K562 (cell line): ENCODE results near the gene GZMM. TPM values are rescaled to one million over a fixed set of nuclear protein-coding genes. Genes with fewer than 3 reads are reported as not detected.

Experiments
- ADNP ChIP-seq: fragments of 200-800 bp; sonication (Bioruptor generic); IDR thresholded peaks from 2 replicates; pipeline ENCODE4 v1.6.1; 2016; ENCODE audit warnings: missing genetic modification characterization, missing compliant biosample characterization
- BCOR ChIP-seq: fragments of 450-650 bp; IDR thresholded peaks from 2 replicates; pipeline ENCODE4 v1.6.1; 2016
- CBX3 ChIP-seq, 2 experiments: IDR thresholded peaks; 1 replicate in 1 of 2; 2 replicates in 1 of 2; pipeline ENCODE4 v1.6.1; 2012; ENCODE audit warnings: inconsistent platforms in 2 of 2, low read length in 2 of 2, borderline replicate concordance in 1 of 2, control low read depth in 1 of 2
- CHAMP1 ChIP-seq: fragments of 450-650 bp; IDR thresholded peaks from 2 replicates; pipeline ENCODE4 v1.6.1; 2016; ENCODE audit warnings: mild to moderate bottlenecking
- EP400 ChIP-seq: fragments of 450-650 bp; IDR thresholded peaks from 2 replicates; pipeline ENCODE4 v1.6.1; 2017; ENCODE audit warnings: antibody characterized with exemption, mild to moderate bottlenecking, moderate library complexity
- GMEB1 ChIP-seq: fragments of 250-450 bp; sonication (Bioruptor Pico); IDR thresholded peaks from 2 replicates; pipeline ENCODE4 v1.4.0; 2020; ENCODE audit warnings: mild to moderate bottlenecking
- HDAC1 ChIP-seq, 2 experiments: fragments of 450-650 bp; IDR thresholded peaks; 2 replicates each; pipeline ENCODE4 v1.6.1; 2016 to 2017; ENCODE audit warnings: inconsistent platforms in 1 of 2, mild to moderate bottlenecking in 1 of 2, moderate library complexity in 1 of 2
- KDM1A ChIP-seq, 2 experiments: fragments of 450-650 bp; IDR thresholded peaks; 2 replicates each; pipeline ENCODE4 v1.6.1; 2016; ENCODE audit warnings: mild to moderate bottlenecking in 2 of 2
- PTBP1 ChIP-seq: fragments of 200-400 bp; formaldehyde crosslinking; IDR thresholded peaks from 2 replicates; pipeline ENCODE4 v1.6.1; 2017; ENCODE audit warnings: low read depth, low read length
- PYGO2 ChIP-seq: fragments of 450-650 bp; IDR thresholded peaks from 2 replicates; pipeline ENCODE4 v1.6.1; 2016; ENCODE audit warnings: mild to moderate bottlenecking, missing genetic modification characterization, moderate library complexity, missing compliant biosample characterization
- SMARCA5 ChIP-seq: fragments of 450-650 bp; IDR thresholded peaks from 2 replicates; pipeline ENCODE4 v1.6.1; 2016
- SNRNP70 ChIP-seq: fragments of 200-400 bp; formaldehyde crosslinking; optimal IDR thresholded peaks from 2 replicates; pipeline ENCODE3; 2017; ENCODE audit warnings: low read depth, low read length
- TBL1XR1 ChIP-seq, 2 experiments: IDR thresholded peaks; 2 replicates each; pipeline ENCODE4 v1.6.1; 2012; ENCODE audit warnings: improper control_type of control experiment in 2 of 2, low read length in 2 of 2, mild to moderate bottlenecking in 1 of 2
- THRB ChIP-seq: fragments of 450-650 bp; formaldehyde crosslinking; conservative IDR thresholded peaks from 2 replicates; pipeline ENCODE4 v1.4.0; 2022; ENCODE audit warnings: mild to moderate bottlenecking, missing genetic modification characterization
- ZFP91 ChIP-seq: sonication (generic); formaldehyde crosslinking; IDR thresholded peaks from 2 replicates; pipeline ENCODE4 v1.8.0; 2022; ENCODE audit warnings: mild to moderate bottlenecking, missing genetic modification reagents
- ZKSCAN8 ChIP-seq: fragments of 200-800 bp; sonication (Bioruptor generic); IDR thresholded peaks from 2 replicates; pipeline ENCODE4 v1.6.1; 2016; ENCODE audit warnings: missing genetic modification characterization, missing compliant biosample characterization
- ZNF143 ChIP-seq: sonication (generic); formaldehyde crosslinking; IDR thresholded peaks from 2 replicates; pipeline ENCODE4 v1.9.0; 2022; ENCODE audit warnings: mild to moderate bottlenecking, missing genetic modification reagents
- ZNF740 ChIP-seq, 3 experiments: fragments of 200-800 bp in 1 of 3; sonication (Bioruptor generic) in 1 of 3; sonication (generic) in 1 of 3; formaldehyde crosslinking in 1 of 3; IDR thresholded peaks; 2 replicates each; pipeline versions ENCODE4 v1.6.1 to v1.8.0; 2016 to 2022; ENCODE audit warnings: mild to moderate bottlenecking in 2 of 3, missing compliant biosample characterization in 2 of 3, missing genetic modification characterization in 2 of 3, missing genetic modification reagents in 1 of 3
- polyA plus RNA-seq, 8 experiments: library from polyadenylated mRNA; depleted of rRNA in 4 of 8; stranded (reverse) in 5 of 8; unstranded in 3 of 8; fragments of >200 nt; fragmentation: Nextera tagmentation in 2 of 8; fragmentation: Illumina TruSeq in 1 of 8; extraction: Ambion mirVana in 2 of 8; extraction: Trizol in 1 of 8; gene quantifications; 2 replicates each; pipeline versions ENCODE4 v1.2.1 to v1.2.3, GENCODE V29; 2011 to 2014; ENCODE audit warnings: inconsistent platforms in 1 of 8, missing spikeins in 1 of 8
- total RNA-seq, 7 experiments: library from RNA; depleted of rRNA in 6 of 7; stranded (reverse); fragments of >200 nt in 6 of 7; fragmentation: Illumina TruSeq in 2 of 7; extraction: Trizol in 2 of 7; gene quantifications; 2 replicates each; pipeline versions ENCODE4 v1.2.1 to v1.2.3, GENCODE V29; 2011 to 2021; ENCODE audit warnings: low replicate concordance in 1 of 7

Gene GZMM
- total and polyA plus RNA-seq, 9 of the 15 experiments (the other 6 are each of a cell fraction or from before 2014, with no cell fraction given) = 0.08 to 2.6 (median 0.70) TPM; not detected in 2

- 0 out of 2 replicates have a peak, but pooled peaks have one; percentile 22 for TF ChIP-seq CHAMP1
- TF ChIP-seq SNRNP70 = no peak
- TF ChIP-seq TBL1XR1 (IDR thresholded peaks at IDR 0.05; ENCODE audit: low read length in 2 of 2) = no peak
- no peak for TF ChIP-seq PYGO2
- TF ChIP-seq KDM1A (IDR thresholded peaks at IDR 0.05) = peak; percentile 67 to 85
- peak; percentile 48; the same call in 1 of the 2 replicates for TF ChIP-seq ZNF740 (CRISPR knock-in tag; IDR thresholded peaks at IDR 0.05)
- TF ChIP-seq ZNF740 (tag; IDR thresholded peaks at IDR 0.05) = no peak
- TF ChIP-seq THRB = no peak
- TF ChIP-seq GMEB1 (CRISPR knock-in tag) = no peak
- TF ChIP-seq HDAC1 (IDR thresholded peaks at IDR 0.05) = peak in 1 of 2 experiments; percentile 20; a peak in 1 of 4 replicates
- 0 out of 2 replicates have a peak, but pooled peaks have one; percentile 24 for TF ChIP-seq ZFP91
- peak in 1 of 2 experiments; percentile 84; a peak in 2 of 3 replicates for TF ChIP-seq CBX3 (IDR thresholded peaks at IDR 0.05; ENCODE audit: borderline replicate concordance in 1 of 2, low read length in 2 of 2)
- peak; percentile 99 for TF ChIP-seq SMARCA5
- peak; percentile 94 for TF ChIP-seq BCOR
- TF ChIP-seq PTBP1 = peak; percentile 98
- TF ChIP-seq ZKSCAN8 (CRISPR knock-in tag) = peak; percentile 100
- peak; percentile 19; the same call in 1 of the 2 replicates for TF ChIP-seq ZNF143
- TF ChIP-seq ADNP (tag) = peak; percentile 92
- 0 out of 2 replicates have a peak, but pooled peaks have one; percentile 24 for TF ChIP-seq EP400
These were observed 30.3 kb upstream of the GZMM start (continued) for GRCh38 chr19:513368-514165.
